Heart left ventricle (tissue), 13 donors: ENCODE results near the gene HNRNPL.

Experiments
- CTCF ChIP-seq, 12 donors: fragments of 200-600 bp; sonication (generic) in 4 of 12; IDR thresholded peaks; one replicate each; pipeline versions ENCODE4 v1.5.0 to v1.8.0; 2018 to 2022; ENCODE audit warnings: antibody characterized with exemption in 12 of 12, mild to moderate bottlenecking in 5 of 12
- POLR2A ChIP-seq, 2 donors: fragments of 450-650 bp; IDR thresholded peaks; one replicate each; pipeline ENCODE4 v1.6.1; 2017; ENCODE audit warnings: antibody characterized with exemption in 2 of 2, mild to moderate bottlenecking in 2 of 2, moderate library complexity in 2 of 2
- donor health status: ischemic (EF 13 %, LVEDD 7.1; RV severe dilation, severe dysfunction).
- donor health status: DM: no; HTN: yes; CAD: no.
- donor health status: DM: no; HTN: no; CAD: no.
- donor health status: ischemic (EF 25% LVEDD 6.9; RV normal size, moderate dysfunction).
- donor health status: ischemic (EF 25% LVEDD 5.7; RV mildly dilated, moderate dysfunction).
- donor health status: ischemic (EF 35%, LVEDD 5.7; RV mildly dilated, moderate dysfunction).
- donor health status: nonischemic (EF 11% LVEDD 7.7; RV severe dilation, severe dysfunction).
- donor health status: DM: yes; HTN: yes; CAD: no.
- donor health status: PGD.
- donor health status: ischemic (EF 29% LVEDD 5.4; RV normal size, mild dysfunction).
- donor health status: nonischemic (EF 23%, LVEDD 6.1; RV moderate dilation, normal function).

- TF ChIP-seq CTCF (IDR thresholded peaks at IDR 0.05) (no peak), POLR2A (IDR thresholded peaks at IDR 0.05) (no peak)
Measured at GRCh38 chr19:38813323-38813722, 36.5 kb downstream of the HNRNPL start.
